Osteocyte (in vitro differentiated cells): ENCODE data around the gene EXOSC1. TPM values are rescaled to one million over a fixed set of nuclear protein-coding genes. Genes with fewer than 3 reads are reported as not detected.

Experiments used
- DNase-seq: peaks from one replicate; pipeline ENCODE4 v3.0.0; 2021; ENCODE audit warnings: mixed read lengths; ENCODE audit not compliant: unreplicated experiment; ENCODE audit errors: extremely low spot score
- H3K27ac Mint-ChIP-seq: one replicate; pipeline ENCODE4 v1.8.0; 2021; ENCODE audit warnings: mild to moderate bottlenecking, mixed read lengths; ENCODE audit not compliant: unreplicated experiment
- H3K27me3 Mint-ChIP-seq: one replicate; pipeline ENCODE4 v1.8.0; 2021; ENCODE audit warnings: mixed read lengths; ENCODE audit not compliant: unreplicated experiment
- H3K36me3 Mint-ChIP-seq: one replicate; pipeline ENCODE4 v1.8.0; 2021; ENCODE audit warnings: mixed read lengths; ENCODE audit not compliant: unreplicated experiment
- H3K4me1 Mint-ChIP-seq: one replicate; pipeline ENCODE4 v1.8.0; 2021; ENCODE audit warnings: mixed read lengths; ENCODE audit not compliant: unreplicated experiment
- H3K4me3 Mint-ChIP-seq: one replicate; pipeline ENCODE4 v1.8.0; 2021; ENCODE audit warnings: mild to moderate bottlenecking, moderate library complexity, mixed read lengths; ENCODE audit not compliant: unreplicated experiment
- H3K9me3 Mint-ChIP-seq: one replicate; pipeline ENCODE4 v1.8.0; 2021; ENCODE audit warnings: mixed read lengths; ENCODE audit not compliant: unreplicated experiment
- CTCF ChIP-seq: fragments of 200-600 bp; sonication (generic); IDR thresholded peaks from 2 replicates; pipeline ENCODE4 v1.5.0; 2021; ENCODE audit warnings: antibody characterized with exemption, mild to moderate bottlenecking, moderate library complexity
- total RNA-seq: library from RNA; stranded (reverse); gene quantifications from 2 replicates; pipeline ENCODE4 v1.2.1, GENCODE V29; 2021

Gene EXOSC1
- total RNA-seq, 1 donor from 2014 or later = 31.9 TPM

GRCh38 chr10:97466755-97467154, 20.9 kb upstream of the EXOSC1 start:
- Mint-ChIP-seq H3K4me1 (no peaks in the 10 kb centered on the region), H3K27ac (no peak overlapping the region), H3K36me3 (peaks cover 14% of the 10 kb centered on the region), H3K4me3 (no peak overlapping the region), H3K27me3 (no peaks in the 10 kb centered on the region), H3K9me3 (no peaks in the 10 kb centered on the region)
- no peak for TF ChIP-seq CTCF
- no peak for DNase-seq

DNA sequence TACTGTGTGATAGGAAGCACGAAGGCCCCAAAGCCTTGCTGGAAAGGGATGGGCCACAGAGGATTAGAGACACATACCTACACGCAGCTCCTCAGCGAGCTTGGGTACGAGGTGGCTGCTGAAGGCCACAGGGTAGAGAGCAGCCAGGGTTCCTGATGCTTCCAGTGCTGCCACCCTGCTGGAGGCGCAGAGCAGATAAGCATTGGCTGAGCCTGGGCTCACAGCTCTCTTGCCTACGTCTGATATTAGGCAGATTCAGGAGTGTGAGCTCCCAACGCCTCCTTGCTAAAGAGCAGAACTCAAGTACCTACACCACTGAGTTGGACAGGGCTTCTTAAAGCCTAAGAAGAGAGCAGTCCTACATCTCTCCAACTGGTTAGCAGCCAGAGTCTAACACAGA, 20.2 kb upstream of the EXOSC1 start:
- no peaks in the 10 kb centered on the region for H3K27me3 Mint-ChIP-seq
- no peak overlapping the region for H3K27ac Mint-ChIP-seq
- H3K9me3 Mint-ChIP-seq = no peaks in the 10 kb centered on the region
- no peaks in the 10 kb centered on the region for H3K4me1 Mint-ChIP-seq
- no peak for TF ChIP-seq CTCF
- H3K4me3 Mint-ChIP-seq = no peak overlapping the region
- DNase-seq = no peak
- H3K36me3 Mint-ChIP-seq = peaks cover 17% of the 10 kb centered on the region

DNA sequence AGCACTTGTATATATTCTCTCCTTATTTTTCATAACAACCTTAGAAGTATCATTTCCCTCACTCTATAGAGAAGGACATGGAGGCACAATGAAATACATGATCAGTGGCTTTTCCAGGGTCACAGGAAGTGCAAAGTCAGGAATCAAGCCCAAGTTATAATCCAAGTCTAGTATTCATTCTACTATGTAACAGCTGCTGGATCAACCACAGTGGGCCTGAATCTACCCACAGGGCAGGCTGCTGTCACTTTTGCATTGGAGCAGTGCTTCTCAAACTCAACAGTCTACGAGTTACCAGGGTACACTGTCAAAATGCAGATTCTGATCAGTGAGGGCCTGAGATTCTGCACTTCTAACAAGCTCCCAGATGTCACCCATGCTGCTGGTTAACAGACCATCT, 18.4 kb upstream of the EXOSC1 start:
- Mint-ChIP-seq H3K9me3 (no peaks in the 10 kb centered on the region), H3K27me3 (no peaks in the 10 kb centered on the region), H3K4me3 (no peak overlapping the region), H3K36me3 (peaks cover 27% of the 10 kb centered on the region), H3K4me1 (no peaks in the 10 kb centered on the region), H3K27ac (no peak overlapping the region)
- TF ChIP-seq CTCF = no peak
- DNase-seq = no peak

- H3K27me3 Mint-ChIP-seq = no peaks in the 10 kb centered on the region
- H3K27ac Mint-ChIP-seq = no peak overlapping the region
- H3K4me1 Mint-ChIP-seq = no peaks in the 10 kb centered on the region
- no peak for DNase-seq
- no peak overlapping the region for H3K4me3 Mint-ChIP-seq
- no peaks in the 10 kb centered on the region for H3K9me3 Mint-ChIP-seq
- TF ChIP-seq CTCF = peak; percentile 89
- peaks cover 33% of the 10 kb centered on the region for H3K36me3 Mint-ChIP-seq
Observed at GRCh38 chr10:97463363-97464132, 17.7 kb upstream of the EXOSC1 start.

- no peak for DNase-seq
- Mint-ChIP-seq H3K9me3 (no peaks in the 10 kb centered on the region), H3K27me3 (no peaks in the 10 kb centered on the region), H3K4me1 (no peaks in the 10 kb centered on the region), H3K27ac (no peak overlapping the region), H3K4me3 (no peak overlapping the region), H3K36me3 (peaks cover 35% of the 10 kb centered on the region)
- TF ChIP-seq CTCF = no peak
Observed at GRCh38 chr10:97462309-97462708, 16.5 kb upstream of the EXOSC1 start.
